HT-29 (cell line): ENCODE data around the gene NAGS. TPM values are rescaled to one million over a fixed set of nuclear protein-coding genes. Genes with fewer than 3 reads are reported as not detected.
A peak's percentile ranks its signal among the peaks of the same experiment; 100 is the strongest.
"Not testable (repeated sequence)": the region's sequence is repeated elsewhere in the genome, so short reads cannot be mapped to it uniquely, and the experiment has no call there.

Experiments
- DNase-seq: peaks from one replicate; pipeline ENCODE4 v3.0.0-alpha.2; 2015; ENCODE audit warnings: low spot score
- small RNA-seq: library from RNA; depleted of rRNA; stranded (forward); fragments of <200 nt; gene quantifications from one replicate; pipeline ENCODE3, GENCODE V24; 2014
- total RNA-seq: library from RNA; depleted of rRNA; stranded (reverse); fragments of >200 nt; shearing (Covaris generic); gene quantifications from 2 replicates; pipeline ENCODE4 v1.2.3, GENCODE V29; 2014; rRNA removed

The NAGS gene
- total RNA-seq, 1 experiment from 2014 or later = 4.2 TPM

GRCh38 chr17:44039829-44040635 lies 35.6 kb downstream of the NAGS start:
- no peak for DNase-seq

- no peak for DNase-seq
These were observed 38.9 kb downstream of the NAGS start for GRCh38 chr17:44043272-44043696.

- DNase-seq = no peak
These were observed 39.6 kb downstream of the NAGS start for GRCh38 chr17:44044071-44044470.

GRCh38 chr17:44045486-44045885 lies 41.1 kb downstream of the NAGS start:
- no peak for DNase-seq

GRCh38 chr17:44046893-44047292 lies 42.5 kb downstream of the NAGS start:
- DNase-seq = not testable (repeated sequence)

GRCh38 chr17:44049294-44050060 lies 45.1 kb downstream of the NAGS start:
- DNase-seq = no peak

GRCh38 chr17:44053125-44053872 lies 48.9 kb downstream of the NAGS start:
- DNase-seq = no peak

Small RNA genes lying within 50 kb of the gene (small RNA-seq; reads per million reads assigned to genes)
- 1.4 reads per million, percentile 50 among the genes with 10 or more reads in this experiment for gene RF00012

Other genes starting within 250 kb of the NAGS start
- not detected in 2 replicates for gene SOST, start 245.8 kb upstream of the NAGS start, total RNA-seq
- gene DUSP3, start 225.6 kb upstream of the NAGS start, total RNA-seq = 40.2 and 40.8 TPM in 2 replicates
- 0.05 and 0.26 TPM in 2 replicates for gene CFAP97D1, start 224.2 kb upstream of the NAGS start, total RNA-seq
- 12.0 and 13.9 TPM in 2 replicates for gene MPP3, start 171.5 kb upstream of the NAGS start, total RNA-seq
- not detected in 2 replicates for gene CD300LG, start 157.4 kb upstream of the NAGS start, total RNA-seq
- gene MPP2, start 97.1 kb upstream of the NAGS start, total RNA-seq = 0.29 and 0.56 TPM in 2 replicates
- gene PPY, start 62.1 kb upstream of the NAGS start, total RNA-seq = not detected in 2 replicates
- gene PYY, start 50.7 kb upstream of the NAGS start, total RNA-seq = not detected in 2 replicates
- gene TMEM101, start 10.3 kb downstream of the NAGS start, total RNA-seq = 78.2 and 83.1 TPM in 2 replicates
- 38.9 and 50.0 TPM in 2 replicates for gene LSM12, start 62.0 kb downstream of the NAGS start, total RNA-seq
- 64.6 and 74.2 TPM in 2 replicates for gene G6PC3, start 66.1 kb downstream of the NAGS start, total RNA-seq
- 54.8 and 56.3 TPM in 2 replicates for gene HDAC5, start 119.0 kb downstream of the NAGS start, total RNA-seq
- gene HROB, start 137.3 kb downstream of the NAGS start, total RNA-seq = 5.8 and 7.8 TPM in 2 replicates
- gene ASB16, start 166.1 kb downstream of the NAGS start, total RNA-seq = 0.03 TPM in 1 of 2 replicates, not detected in the other
- gene TMUB2, start 182.3 kb downstream of the NAGS start, total RNA-seq = 41.9 and 45.4 TPM in 2 replicates
- 70.5 and 82.7 TPM in 2 replicates for gene ATXN7L3, start 195.3 kb downstream of the NAGS start, total RNA-seq
- gene UBTF, start 215.1 kb downstream of the NAGS start, total RNA-seq = 61.8 and 65.2 TPM in 2 replicates